NB4 (cell line): Measurements from ENCODE around the gene FBXW8.

Experiments used
- DNase-seq: peaks from one replicate; pipeline ENCODE4 v3.0.0; 2010; ENCODE audit warnings: low read depth
- H3K4me3 ChIP-seq: one replicate; pipeline ENCODE4 v1.5.1; 2011; ENCODE audit warnings: mild to moderate bottlenecking, low read depth, low read length, moderate library complexity
- CTCF ChIP-seq: IDR thresholded peaks from one replicate; pipeline ENCODE4 v1.5.1; 2012; ENCODE audit warnings: low read depth, low read length
- MAX ChIP-seq: IDR thresholded peaks from 2 replicates; pipeline ENCODE4 v1.6.1; 2011; ENCODE audit warnings: low read depth, low read length
- MYC ChIP-seq: IDR thresholded peaks from 2 replicates; pipeline ENCODE4 v1.6.1; 2011; ENCODE audit warnings: low read depth, low read length
- POLR2A ChIP-seq: IDR thresholded peaks from 2 replicates; pipeline ENCODE4 v1.6.1; 2011; ENCODE audit warnings: mild to moderate bottlenecking; ENCODE audit not compliant: insufficient read length; ENCODE audit errors: extremely low read depth

FBXW8 gene

GRCh38 chr12:116916122-116916521, 5.4 kb downstream of the FBXW8 start:
- TF ChIP-seq MAX: no peak
- no peak overlapping the region for H3K4me3 ChIP-seq
- DNase-seq: peak; percentile 32

GRCh38 chr12:116916714-116917114, 6.0 kb downstream of the FBXW8 start:
- DNase-seq: peak; percentile 95

GRCh38 chr12:116918464-116918863, 7.7 kb downstream of the FBXW8 start:
- TF ChIP-seq POLR2A: no peak
- no peak for TF ChIP-seq MAX
- no peak for TF ChIP-seq MYC
- no peak for TF ChIP-seq CTCF
- H3K4me3 ChIP-seq: no peak overlapping the region
- peak; percentile 64 for DNase-seq

More at GRCh38 chr12:116916714-116917114, 6.0 kb downstream of the FBXW8 start:
- TF ChIP-seq MAX (no peak; the same call in 1 of the 2 replicates), POLR2A (no peak), MYC (peak; percentile 41; the same call in 1 of the 2 replicates), CTCF (peak; percentile 67)
- H3K4me3 ChIP-seq: no peak overlapping the region

- TF ChIP-seq MAX (peak; percentile 26; the same call in 1 of the 2 replicates), POLR2A (no peak)
- H3K4me3 ChIP-seq: no peak overlapping the region
- peak; percentile 94 for DNase-seq
These were observed 8.5 kb downstream of the FBXW8 start for GRCh38 chr12:116919247-116919661.

- no peak for DNase-seq
- no peak for TF ChIP-seq MAX
- TF ChIP-seq MYC: no peak
- TF ChIP-seq POLR2A: no peak
- no peak for TF ChIP-seq CTCF
- no peak overlapping the region for H3K4me3 ChIP-seq
These were observed 9.1 kb downstream of the FBXW8 start for GRCh38 chr12:116919706-116920485.

- peak; percentile 54 for DNase-seq
- no peak overlapping the region for H3K4me3 ChIP-seq
- no peak for TF ChIP-seq MYC
- no peak for TF ChIP-seq CTCF
- TF ChIP-seq POLR2A: no peak
- TF ChIP-seq MAX: no peak
These were observed 10.2 kb downstream of the FBXW8 start for GRCh38 chr12:116920939-116921338.
